Mesothelial cell of epicardium (in vitro differentiated cells): ENCODE measurements around the gene ANKRD33B. TPM values are rescaled to one million over a fixed set of nuclear protein-coding genes. Genes with fewer than 3 reads are reported as not detected.

Experiments used
- DNase-seq, 2 experiments: peaks; one replicate each; pipeline ENCODE4 v3.0.0; 2021; ENCODE audit warnings: low spot score in 2 of 2; ENCODE audit not compliant: unreplicated experiment in 2 of 2
- H3K27ac Mint-ChIP-seq: 2 replicates; pipeline ENCODE4 v1.8.0; 2021; ENCODE audit warnings: mixed read lengths
- H3K27me3 Mint-ChIP-seq: 2 replicates; pipeline ENCODE4 v1.8.0; 2021; ENCODE audit warnings: low read depth, mixed read lengths
- H3K36me3 Mint-ChIP-seq: 2 replicates; pipeline ENCODE4 v1.8.0; 2021; ENCODE audit warnings: mixed read lengths
- H3K4me1 Mint-ChIP-seq: 2 replicates; pipeline ENCODE4 v1.8.0; 2021; ENCODE audit warnings: mixed read lengths
- H3K4me3 Mint-ChIP-seq: 2 replicates; pipeline ENCODE4 v1.8.0; 2021; ENCODE audit warnings: mild to moderate bottlenecking, moderate library complexity, mixed read lengths
- H3K9me3 Mint-ChIP-seq: 2 replicates; pipeline ENCODE4 v1.8.0; 2021; ENCODE audit warnings: mixed read lengths
- total RNA-seq: library from RNA; stranded (reverse); gene quantifications from 3 replicates; pipeline ENCODE4 v1.2.1, GENCODE V29; 2021
- TF ChIP-seq, protein P1 (sequence below): fragments of 200-600 bp; sonication (generic); IDR thresholded peaks from one replicate; pipeline ENCODE4 v1.5.0; 2021; ENCODE audit warnings: antibody characterized with exemption; ENCODE audit not compliant: unreplicated experiment

ANKRD33B gene
- total RNA-seq, 1 donor from 2014 or later = 3.8 TPM

DNA sequence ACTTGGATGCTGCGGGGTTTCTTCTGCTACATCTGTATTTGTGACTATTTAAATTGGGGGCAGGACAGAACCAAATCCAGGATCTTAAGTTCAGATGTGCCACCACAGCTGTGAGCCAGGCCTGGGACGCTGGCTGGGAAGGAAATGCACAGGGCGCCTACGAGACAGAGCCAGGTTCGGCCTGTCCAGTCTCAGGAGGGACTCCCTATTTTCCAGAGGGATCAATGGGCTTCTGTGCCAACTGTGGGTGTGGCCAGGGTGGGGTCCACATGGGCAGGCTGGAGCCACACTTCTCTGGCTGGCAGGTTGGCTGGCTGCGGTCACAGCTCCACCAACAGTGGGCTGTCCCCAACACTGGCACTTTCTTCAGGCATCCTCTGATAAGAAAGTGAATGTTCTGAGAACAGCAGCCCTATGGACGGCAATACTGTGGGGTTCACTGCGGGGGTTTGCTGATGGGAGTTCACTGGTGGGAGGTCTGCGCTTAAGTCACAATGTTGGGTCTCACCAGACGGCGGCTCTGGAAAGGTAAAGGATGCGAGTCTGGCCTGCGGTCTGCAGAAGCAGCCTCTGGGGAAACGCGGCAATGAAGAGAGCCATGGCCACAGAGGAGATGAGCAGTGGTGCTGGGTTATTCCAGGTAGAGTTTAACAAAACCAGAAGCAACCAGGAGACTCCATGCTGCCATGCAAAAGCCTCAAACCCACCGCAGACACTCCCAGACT lies 119.1 kb downstream of the ANKRD33B start:
- no peaks in the 10 kb centered on the region for H3K4me1 Mint-ChIP-seq
- H3K36me3 Mint-ChIP-seq = peaks cover 41% of the 10 kb centered on the region
- no peak overlapping the region for H3K27ac Mint-ChIP-seq
- H3K27me3 Mint-ChIP-seq = no peaks in the 10 kb centered on the region
- H3K4me3 Mint-ChIP-seq = no peak overlapping the region
- H3K9me3 Mint-ChIP-seq = peaks cover 16% of the 10 kb centered on the region
- no peak for DNase-seq
- TF ChIP-seq, protein P1, sequence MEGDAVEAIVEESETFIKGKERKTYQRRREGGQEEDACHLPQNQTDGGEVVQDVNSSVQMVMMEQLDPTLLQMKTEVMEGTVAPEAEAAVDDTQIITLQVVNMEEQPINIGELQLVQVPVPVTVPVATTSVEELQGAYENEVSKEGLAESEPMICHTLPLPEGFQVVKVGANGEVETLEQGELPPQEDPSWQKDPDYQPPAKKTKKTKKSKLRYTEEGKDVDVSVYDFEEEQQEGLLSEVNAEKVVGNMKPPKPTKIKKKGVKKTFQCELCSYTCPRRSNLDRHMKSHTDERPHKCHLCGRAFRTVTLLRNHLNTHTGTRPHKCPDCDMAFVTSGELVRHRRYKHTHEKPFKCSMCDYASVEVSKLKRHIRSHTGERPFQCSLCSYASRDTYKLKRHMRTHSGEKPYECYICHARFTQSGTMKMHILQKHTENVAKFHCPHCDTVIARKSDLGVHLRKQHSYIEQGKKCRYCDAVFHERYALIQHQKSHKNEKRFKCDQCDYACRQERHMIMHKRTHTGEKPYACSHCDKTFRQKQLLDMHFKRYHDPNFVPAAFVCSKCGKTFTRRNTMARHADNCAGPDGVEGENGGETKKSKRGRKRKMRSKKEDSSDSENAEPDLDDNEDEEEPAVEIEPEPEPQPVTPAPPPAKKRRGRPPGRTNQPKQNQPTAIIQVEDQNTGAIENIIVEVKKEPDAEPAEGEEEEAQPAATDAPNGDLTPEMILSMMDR = no peak

DNA sequence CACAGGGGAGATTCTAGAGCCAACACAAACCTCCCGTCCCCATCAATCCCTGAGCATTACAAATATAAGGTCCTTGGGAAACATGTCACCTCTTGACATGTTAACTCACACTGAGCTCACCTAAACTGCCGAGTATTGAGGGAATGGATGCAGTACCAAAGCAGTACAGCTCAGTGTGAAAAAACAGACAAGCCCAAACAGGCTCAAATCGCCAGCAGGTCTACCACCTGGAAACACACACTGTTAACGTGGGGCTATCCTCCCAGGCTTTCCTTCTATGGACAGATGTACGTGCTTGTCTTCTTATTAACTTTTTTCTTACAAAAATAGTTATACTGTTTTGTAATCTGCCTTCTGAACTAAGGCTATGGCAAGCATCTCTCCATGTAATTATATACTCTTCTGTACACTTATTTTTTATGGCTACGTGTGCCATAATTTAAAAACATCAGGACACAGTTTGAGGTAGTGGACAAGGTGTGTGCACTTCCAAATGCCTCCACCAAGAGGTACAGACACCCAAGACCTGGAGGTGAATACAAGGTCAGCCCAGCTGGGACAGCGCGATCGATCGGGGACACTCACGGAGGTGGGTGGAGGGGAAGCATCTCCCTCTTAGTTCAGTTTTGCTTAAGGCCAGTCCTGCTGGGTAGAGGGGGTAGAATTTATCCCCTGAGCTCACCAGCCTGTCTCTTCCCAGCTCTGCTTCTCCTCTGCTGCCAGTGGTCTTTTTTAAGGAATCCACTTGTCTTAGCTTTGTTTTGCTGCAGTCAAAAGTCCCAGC lies 120.6 kb downstream of the ANKRD33B start:
- no peaks in the 10 kb centered on the region for H3K4me1 Mint-ChIP-seq
- H3K9me3 Mint-ChIP-seq = peaks cover 16% of the 10 kb centered on the region
- no peak overlapping the region for H3K4me3 Mint-ChIP-seq
- TF ChIP-seq, protein P1 = no peak
- DNase-seq = no peak
- no peak overlapping the region for H3K27ac Mint-ChIP-seq
- H3K27me3 Mint-ChIP-seq = no peaks in the 10 kb centered on the region
- peaks cover 42% of the 10 kb centered on the region for H3K36me3 Mint-ChIP-seq

DNA sequence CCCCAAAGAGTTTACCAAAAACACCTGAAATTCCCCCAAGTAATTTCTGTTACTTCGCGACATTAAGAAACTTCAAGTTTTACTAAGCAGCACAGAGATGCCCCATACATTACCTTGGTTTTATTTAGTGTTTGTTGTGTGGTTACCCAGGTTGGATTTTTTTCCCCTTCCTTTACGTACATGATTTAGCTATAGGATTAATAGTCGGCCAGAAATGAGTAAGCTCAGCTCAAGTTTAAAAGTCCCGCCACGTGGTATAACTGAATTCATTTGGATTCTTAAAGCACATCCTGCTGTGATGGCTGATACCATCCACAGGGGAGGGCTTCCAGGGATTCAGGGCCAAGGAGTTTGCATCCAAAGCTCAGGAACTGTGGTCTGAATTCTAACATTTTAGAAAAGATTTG lies 121.2 kb downstream of the ANKRD33B start:
- Mint-ChIP-seq H3K4me1 (no peaks in the 10 kb centered on the region), H3K27me3 (no peaks in the 10 kb centered on the region), H3K36me3 (peaks cover 41% of the 10 kb centered on the region)

DNA sequence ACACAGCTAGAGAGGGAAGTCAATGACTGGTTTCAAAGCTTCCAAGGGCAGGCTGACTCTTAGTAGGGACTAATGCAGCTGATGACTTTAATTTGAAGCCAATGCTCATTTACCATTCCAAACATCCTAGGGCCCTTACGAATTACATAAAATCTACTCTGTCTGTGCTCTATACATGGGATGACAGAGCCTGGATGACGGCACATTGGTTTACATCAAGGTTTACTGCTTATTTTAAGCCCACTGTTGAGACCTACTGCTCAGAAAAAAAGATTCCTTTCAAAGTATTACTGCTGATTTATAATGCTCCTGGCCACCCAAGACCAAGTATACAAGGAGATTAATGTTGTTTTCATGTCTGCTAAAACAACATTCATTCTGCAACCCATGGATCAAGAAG lies 123.0 kb downstream of the ANKRD33B start:
- H3K9me3 Mint-ChIP-seq = peaks cover 19% of the 10 kb centered on the region
- TF ChIP-seq, protein P1 = no peak
- no peaks in the 10 kb centered on the region for H3K27me3 Mint-ChIP-seq
- peaks cover 13% of the 10 kb centered on the region for H3K4me1 Mint-ChIP-seq
- no peak overlapping the region for H3K4me3 Mint-ChIP-seq
- DNase-seq = no peak
- peaks cover 36% of the 10 kb centered on the region for H3K36me3 Mint-ChIP-seq
- no peak overlapping the region for H3K27ac Mint-ChIP-seq

More for the DNA sequence above, 121.2 kb downstream of the ANKRD33B start:
- Mint-ChIP-seq H3K27ac (no peak overlapping the region), H3K4me3 (no peak overlapping the region), H3K9me3 (peaks cover 16% of the 10 kb centered on the region)
- no peak for DNase-seq
- TF ChIP-seq, protein P1 = no peak

DNA sequence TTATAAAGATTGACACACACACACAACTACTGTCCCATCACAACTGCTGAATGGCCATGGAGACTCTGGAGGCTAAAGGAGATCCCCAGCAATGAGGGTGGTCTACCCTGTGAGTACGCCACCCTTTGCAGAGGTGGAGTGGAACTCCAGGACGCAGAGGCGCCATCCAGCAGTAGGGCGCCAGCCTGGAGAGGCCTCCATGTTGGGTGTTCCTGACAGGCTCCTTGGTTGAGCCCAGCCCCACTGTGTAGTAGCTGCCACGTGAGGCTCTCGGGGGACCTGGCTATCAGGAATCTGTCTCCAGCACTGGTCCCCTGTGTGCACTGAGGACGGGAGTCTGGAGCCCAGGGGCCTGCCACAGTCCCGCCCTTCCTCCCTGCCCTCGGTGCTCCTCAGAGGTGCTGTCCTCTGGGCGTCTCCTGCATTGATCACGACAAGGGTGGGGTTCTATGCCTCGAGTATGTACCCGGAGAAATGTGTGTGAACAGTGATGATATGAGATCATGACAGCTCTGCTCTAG lies 124.8 kb downstream of the ANKRD33B start:
- Mint-ChIP-seq H3K4me3 (no peak overlapping the region), H3K9me3 (peaks cover 19% of the 10 kb centered on the region), H3K27me3 (no peaks in the 10 kb centered on the region), H3K36me3 (peaks cover 33% of the 10 kb centered on the region), H3K4me1 (peaks cover 31% of the 10 kb centered on the region), H3K27ac (no peak overlapping the region)
- no peak for DNase-seq
- TF ChIP-seq, protein P1 = no peak
